Activated T-cell treated with anti-CD3 and anti-CD28 coated beads, Interleukin-2, amount 50 U/mL, for 4 hours (primary cell): ENCODE measurements around the gene VAV1. TPM values are rescaled to one million over a fixed set of nuclear protein-coding genes. Genes with fewer than 3 reads are reported as not detected.
A peak's percentile ranks its signal among the peaks of the same experiment; 100 is the strongest.

Source experiments
- ATAC-seq, 2 donors: fragments of 200-7000 bp; cut with Tn5 transposase; one replicate each; pipeline ENCODE4 v1.10.0; 2021
- DNase-seq: peaks from one replicate; pipeline ENCODE4 v3.0.0-alpha.2; 2020
- H3K27me3 Mint-ChIP-seq: one replicate; pipeline ENCODE4 v1.8.0; 2021; ENCODE audit warnings: low read depth, mixed read lengths
- H3K36me3 Mint-ChIP-seq: one replicate; pipeline ENCODE4 v1.8.0; 2022; ENCODE audit warnings: mixed read lengths; ENCODE audit not compliant: insufficient read depth
- H3K4me1 Mint-ChIP-seq: one replicate; pipeline ENCODE4 v1.8.0; 2021; ENCODE audit warnings: low read depth, mixed read lengths
- H3K4me3 Mint-ChIP-seq: one replicate; pipeline ENCODE4 v1.8.0; 2021; ENCODE audit warnings: mild to moderate bottlenecking, moderate library complexity, mixed read lengths
- H3K9me3 Mint-ChIP-seq: one replicate; pipeline ENCODE4 v1.8.0; 2021; ENCODE audit warnings: mixed read lengths
- total RNA-seq, 3 donors: library from RNA; stranded (reverse); gene quantifications; one replicate each; pipeline ENCODE4 v1.2.1, GENCODE V29; 2021

The VAV1 gene, protein sequence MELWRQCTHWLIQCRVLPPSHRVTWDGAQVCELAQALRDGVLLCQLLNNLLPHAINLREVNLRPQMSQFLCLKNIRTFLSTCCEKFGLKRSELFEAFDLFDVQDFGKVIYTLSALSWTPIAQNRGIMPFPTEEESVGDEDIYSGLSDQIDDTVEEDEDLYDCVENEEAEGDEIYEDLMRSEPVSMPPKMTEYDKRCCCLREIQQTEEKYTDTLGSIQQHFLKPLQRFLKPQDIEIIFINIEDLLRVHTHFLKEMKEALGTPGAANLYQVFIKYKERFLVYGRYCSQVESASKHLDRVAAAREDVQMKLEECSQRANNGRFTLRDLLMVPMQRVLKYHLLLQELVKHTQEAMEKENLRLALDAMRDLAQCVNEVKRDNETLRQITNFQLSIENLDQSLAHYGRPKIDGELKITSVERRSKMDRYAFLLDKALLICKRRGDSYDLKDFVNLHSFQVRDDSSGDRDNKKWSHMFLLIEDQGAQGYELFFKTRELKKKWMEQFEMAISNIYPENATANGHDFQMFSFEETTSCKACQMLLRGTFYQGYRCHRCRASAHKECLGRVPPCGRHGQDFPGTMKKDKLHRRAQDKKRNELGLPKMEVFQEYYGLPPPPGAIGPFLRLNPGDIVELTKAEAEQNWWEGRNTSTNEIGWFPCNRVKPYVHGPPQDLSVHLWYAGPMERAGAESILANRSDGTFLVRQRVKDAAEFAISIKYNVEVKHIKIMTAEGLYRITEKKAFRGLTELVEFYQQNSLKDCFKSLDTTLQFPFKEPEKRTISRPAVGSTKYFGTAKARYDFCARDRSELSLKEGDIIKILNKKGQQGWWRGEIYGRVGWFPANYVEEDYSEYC
- 10 to 100 TPM; 65.7 to 75.6 (median 70.7) TPM for total RNA-seq

DNA sequence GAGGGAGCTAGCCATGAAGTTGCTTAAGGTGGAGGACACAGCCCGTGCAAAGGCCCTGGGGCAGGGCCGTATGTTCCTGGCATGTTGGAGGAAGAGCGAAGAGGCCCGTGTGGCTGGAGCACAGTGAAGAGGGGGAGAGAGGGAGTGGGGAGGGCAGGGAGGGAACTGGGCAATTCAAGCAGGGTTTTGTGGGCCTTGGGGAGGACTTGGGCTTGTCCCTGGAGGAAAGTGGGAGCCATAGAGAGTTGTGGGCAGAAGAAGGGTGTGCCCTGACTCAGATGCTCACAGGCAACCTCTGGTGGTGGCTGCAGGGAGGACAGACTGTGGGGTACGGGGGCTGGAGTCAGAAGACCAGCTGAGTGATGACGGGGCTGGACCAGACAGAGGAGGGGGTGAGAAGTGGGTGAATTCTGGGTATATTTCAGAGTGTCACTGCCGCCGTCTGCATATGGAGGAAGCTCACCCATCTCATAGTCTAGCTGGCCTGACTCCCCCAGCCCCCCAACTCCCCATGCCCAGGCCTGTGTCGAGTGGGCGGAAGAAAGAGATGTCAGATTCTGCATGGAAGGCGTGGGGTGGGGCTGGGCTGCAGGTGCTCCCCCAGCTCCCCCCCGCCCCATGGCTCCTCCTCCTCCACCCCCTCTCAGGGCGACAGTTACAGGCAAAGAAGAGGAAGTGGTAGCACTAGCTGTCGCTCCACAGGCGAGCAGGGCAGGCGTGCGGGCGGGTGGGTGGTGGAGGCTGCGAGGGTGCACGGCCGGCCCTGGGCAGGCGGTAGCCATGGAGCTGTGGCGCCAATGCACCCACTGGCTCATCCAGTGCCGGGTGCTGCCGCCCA, at the start of gene VAV1:
TSS of gene VAV1 (plus strand) at position 681 of the 838 bp plus-strand sequence. CDS start at position 781, 100 bp downstream.
- ATAC-seq = peak; percentile 44 to 46
- no peaks in the 10 kb centered on the region for H3K27me3 Mint-ChIP-seq
- peaks cover 20% of the 10 kb centered on the region for H3K36me3 Mint-ChIP-seq
- peak within 1 kb of the TSS; percentile 92 for H3K4me3 Mint-ChIP-seq
- no peaks in the 10 kb centered on the region for H3K9me3 Mint-ChIP-seq
- DNase-seq = peak; percentile 81
- peaks cover 45% of the 10 kb centered on the region for H3K4me1 Mint-ChIP-seq

DNA sequence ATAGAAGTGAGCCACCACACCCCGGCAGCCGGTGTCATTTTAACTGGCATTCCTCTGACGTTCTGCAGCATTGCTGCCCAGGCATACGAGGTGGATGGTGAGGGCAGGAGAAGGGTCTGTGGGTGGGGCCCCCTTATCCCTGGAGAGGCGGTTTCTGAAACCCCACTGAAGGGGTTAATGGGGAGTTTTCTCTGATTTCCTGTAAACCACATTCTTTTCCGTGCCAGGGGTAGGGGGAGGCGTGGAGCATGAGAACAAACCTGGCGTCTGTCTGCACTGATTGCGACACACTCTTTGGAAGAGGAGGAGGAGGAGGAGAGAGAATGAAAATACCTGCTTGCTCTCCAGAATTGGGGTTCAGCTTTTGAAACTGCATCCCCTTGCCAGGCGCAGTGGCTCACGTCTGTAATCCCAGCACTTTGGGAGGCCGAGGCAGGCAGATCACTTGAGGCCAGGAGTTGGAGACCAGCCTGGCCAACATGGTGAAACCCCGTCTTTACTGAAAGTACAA, 49.3 kb upstream of the VAV1 start:
- Mint-ChIP-seq H3K27me3 (no peaks in the 10 kb centered on the region), H3K4me1 (peaks cover 17% of the 10 kb centered on the region), H3K9me3 (no peaks in the 10 kb centered on the region), H3K36me3 (no peaks in the 10 kb centered on the region), H3K4me3 (no peak overlapping the region)
- ATAC-seq (no peak), DNase-seq (no peak)

DNA sequence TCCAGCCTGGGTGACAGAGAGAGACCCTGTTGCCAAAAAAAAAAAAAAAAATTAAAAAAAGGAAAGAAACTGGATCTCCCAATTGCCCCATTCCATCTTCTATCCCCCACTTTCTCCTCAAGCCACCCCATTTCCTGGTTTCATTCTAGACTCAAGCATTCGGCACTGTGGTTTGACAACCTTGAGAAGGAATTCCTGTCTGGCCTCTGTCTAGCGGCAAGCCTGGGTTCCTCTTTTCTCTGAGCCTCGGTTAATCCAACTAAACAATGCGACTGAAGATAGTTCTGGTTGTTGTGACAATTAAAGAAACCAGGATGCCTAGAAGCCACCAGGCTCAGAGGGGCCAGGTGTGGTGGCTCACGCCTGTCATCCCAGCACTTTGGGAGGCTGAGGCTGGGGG, 48.8 kb upstream of the VAV1 start:
- Mint-ChIP-seq H3K4me1 (peaks cover 17% of the 10 kb centered on the region), H3K9me3 (no peaks in the 10 kb centered on the region), H3K27me3 (no peaks in the 10 kb centered on the region), H3K36me3 (no peaks in the 10 kb centered on the region), H3K4me3 (no peak overlapping the region)
- no peak for ATAC-seq
- no peak for DNase-seq

DNA sequence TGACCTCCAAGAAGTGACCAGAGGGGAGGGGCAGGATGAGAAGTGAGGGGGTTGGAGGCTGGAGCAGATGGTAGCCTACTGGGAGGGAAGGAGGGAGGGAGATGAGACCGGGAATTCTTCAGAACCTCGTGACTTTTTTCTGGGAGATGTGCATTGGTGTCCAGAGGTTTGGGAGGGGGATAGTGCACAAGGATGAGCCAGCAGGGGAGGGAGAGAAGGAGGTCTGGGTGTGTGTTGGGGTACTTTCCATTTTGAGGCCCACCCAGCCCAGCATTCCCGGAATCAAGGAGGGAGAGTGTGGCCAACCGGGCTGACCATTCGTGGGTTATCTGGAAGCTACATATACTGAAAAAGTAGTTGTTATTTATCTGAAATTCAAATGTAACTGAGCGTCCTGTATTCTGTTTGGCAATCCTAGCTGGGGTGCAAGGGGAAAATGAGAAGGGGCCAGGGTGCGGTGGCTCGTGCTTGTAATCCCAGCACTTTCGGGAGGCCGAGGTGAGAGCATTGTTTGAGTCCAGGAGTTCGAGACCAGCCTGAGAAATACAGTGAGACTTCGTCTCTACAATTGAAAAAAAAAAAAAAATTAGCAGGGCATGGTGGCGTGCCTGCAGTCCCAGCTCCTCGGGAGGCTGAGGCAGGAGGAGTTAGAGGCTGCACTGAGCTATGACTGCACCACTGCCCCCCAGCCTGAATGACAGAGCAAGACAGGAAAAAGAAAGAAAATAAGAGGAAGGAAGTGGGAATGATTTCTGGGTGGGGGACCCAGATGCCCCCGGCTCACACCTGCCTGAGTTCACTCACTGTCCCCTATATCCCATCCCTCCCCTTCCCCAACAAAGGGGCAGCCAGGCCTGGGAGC, 47.6 kb upstream of the VAV1 start:
- Mint-ChIP-seq H3K36me3 (no peaks in the 10 kb centered on the region), H3K27me3 (no peaks in the 10 kb centered on the region), H3K9me3 (no peaks in the 10 kb centered on the region), H3K4me3 (no peak overlapping the region), H3K4me1 (peaks cover 17% of the 10 kb centered on the region)
- DNase-seq = no peak
- no peak for ATAC-seq

DNA sequence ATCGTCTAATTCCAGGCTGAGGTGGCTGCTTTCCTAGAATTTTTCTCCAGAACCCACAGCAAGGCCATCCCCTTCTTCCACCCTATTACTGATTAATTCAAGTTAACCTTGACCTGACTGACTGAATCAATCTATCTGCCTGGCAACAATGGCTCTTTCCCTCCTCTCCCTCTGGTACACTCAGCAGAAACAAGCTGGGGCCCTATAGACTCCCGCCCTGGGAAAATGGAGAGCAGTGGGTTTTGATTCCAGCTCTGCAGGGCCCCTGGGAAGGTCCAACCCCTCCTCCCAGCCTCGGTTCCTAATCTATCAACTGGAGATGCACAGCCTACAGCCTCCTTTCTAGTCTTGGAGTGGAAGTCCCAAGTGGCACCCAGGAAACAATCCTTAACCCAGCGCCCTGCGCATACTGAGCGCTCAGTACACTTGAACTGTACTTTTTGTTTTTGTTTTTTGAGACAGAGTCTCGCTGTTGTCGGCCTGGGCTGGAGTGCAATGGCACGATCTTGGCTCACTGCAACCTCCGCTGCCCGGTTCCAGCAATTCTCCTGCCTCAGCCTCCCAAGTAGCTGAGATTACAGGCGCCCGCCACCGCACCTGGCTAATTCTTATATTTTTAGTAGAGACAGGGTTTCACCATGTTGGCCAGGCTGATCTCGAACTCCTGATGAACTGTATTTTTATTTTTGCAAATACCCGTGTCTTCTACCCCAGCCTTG, 46.8 kb upstream of the VAV1 start:
- H3K4me3 Mint-ChIP-seq = no peak overlapping the region
- H3K27me3 Mint-ChIP-seq = no peaks in the 10 kb centered on the region
- ATAC-seq (no peak), DNase-seq (no peak)
- H3K9me3 Mint-ChIP-seq = no peaks in the 10 kb centered on the region
- peaks cover 17% of the 10 kb centered on the region for H3K4me1 Mint-ChIP-seq
- no peaks in the 10 kb centered on the region for H3K36me3 Mint-ChIP-seq

DNA sequence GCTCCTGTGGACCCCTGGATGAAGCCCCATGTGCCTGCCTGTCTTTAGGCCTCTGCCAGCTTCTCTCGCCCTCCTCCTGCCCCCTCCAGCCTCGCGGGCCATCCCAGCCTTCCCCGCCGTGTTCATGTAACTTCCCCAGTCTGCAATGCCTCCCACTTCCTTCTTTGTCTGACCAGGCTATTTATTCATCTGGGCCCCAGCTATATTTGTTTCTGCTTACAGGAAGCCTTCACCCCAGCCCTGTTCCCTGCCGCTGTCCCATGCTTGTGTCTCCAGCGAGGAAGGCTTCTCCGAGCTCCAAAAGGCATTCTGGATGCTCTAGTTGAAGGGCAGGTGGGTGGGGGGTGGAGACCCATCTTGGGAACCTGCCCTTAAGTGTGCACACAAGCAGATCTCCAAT, 44.2 kb upstream of the VAV1 start:
- H3K27me3 Mint-ChIP-seq = no peaks in the 10 kb centered on the region
- DNase-seq = no peak
- no peak overlapping the region for H3K4me3 Mint-ChIP-seq
- no peak for ATAC-seq
- H3K9me3 Mint-ChIP-seq = no peaks in the 10 kb centered on the region
- H3K4me1 Mint-ChIP-seq = peaks cover 8% of the 10 kb centered on the region
- H3K36me3 Mint-ChIP-seq = peaks cover 7% of the 10 kb centered on the region

DNA sequence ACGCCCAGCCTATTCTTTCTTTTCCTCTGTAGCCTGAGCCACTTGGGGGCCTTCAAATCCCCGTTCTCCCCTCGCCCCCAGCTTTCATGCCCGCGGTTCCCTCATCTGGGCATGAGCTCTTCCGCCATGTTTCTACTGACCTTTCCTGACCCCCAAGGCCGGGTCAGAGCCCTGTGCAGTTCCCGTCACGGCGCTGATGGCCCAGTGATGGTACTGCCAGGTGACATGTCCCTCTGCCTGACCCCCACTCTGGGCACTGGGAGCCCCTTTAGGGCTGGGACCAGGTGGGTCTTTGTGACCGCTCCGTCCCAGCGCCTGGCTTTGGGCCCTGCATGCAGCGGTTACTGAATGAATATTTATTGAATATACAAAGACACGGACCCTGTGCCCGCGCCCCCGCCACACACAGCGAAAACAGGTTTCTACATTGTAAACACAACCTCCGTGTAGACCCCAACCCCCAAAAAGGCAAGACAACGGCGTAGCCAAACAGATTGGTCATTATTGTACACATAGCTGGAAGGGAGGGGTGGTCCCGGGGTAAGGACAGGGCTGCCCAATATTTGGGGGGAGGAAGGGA, 42.8 kb upstream of the VAV1 start:
- no peak for DNase-seq
- Mint-ChIP-seq H3K27me3 (no peaks in the 10 kb centered on the region), H3K4me3 (no peak overlapping the region), H3K9me3 (no peaks in the 10 kb centered on the region), H3K36me3 (peaks cover 10% of the 10 kb centered on the region), H3K4me1 (peaks cover 6% of the 10 kb centered on the region)
- no peak for ATAC-seq

DNA sequence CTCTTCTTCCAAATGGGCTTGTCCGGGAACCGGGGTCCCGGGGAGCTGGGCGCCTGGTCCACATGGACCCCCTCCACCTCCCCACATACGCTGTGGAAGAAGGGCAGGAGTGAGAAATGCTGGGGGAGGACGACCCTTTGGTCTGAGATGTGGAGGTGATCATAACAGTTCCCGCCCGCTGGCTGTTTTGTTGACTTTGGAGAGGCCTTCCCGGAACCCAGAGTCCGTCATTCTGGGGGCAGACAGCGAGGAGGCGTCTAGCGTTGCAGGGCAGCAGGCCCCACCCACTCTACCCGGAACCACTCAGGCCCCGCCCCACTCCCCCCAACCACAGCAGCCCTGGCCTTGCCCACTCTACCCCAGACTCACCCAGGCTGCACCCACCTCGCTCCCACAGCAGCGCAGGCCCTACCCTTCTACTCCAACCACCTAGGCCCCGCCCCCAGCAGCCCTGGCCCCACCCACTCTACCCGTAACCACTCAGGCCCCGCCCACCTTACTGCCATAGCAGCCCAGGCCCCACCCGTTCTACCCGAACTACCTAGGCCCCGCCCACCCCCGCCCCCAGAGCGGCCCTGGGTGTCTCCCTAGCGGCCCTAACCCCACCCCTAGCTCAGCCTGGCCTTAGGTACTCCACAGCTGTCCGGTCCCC, 42.2 kb upstream of the VAV1 start:
- ATAC-seq (peak; percentile 55 to 56), DNase-seq (no peak)
- Mint-ChIP-seq H3K9me3 (no peaks in the 10 kb centered on the region), H3K36me3 (peaks cover 10% of the 10 kb centered on the region), H3K4me3 (no peak overlapping the region), H3K4me1 (peaks cover 3% of the 10 kb centered on the region), H3K27me3 (no peaks in the 10 kb centered on the region)

DNA sequence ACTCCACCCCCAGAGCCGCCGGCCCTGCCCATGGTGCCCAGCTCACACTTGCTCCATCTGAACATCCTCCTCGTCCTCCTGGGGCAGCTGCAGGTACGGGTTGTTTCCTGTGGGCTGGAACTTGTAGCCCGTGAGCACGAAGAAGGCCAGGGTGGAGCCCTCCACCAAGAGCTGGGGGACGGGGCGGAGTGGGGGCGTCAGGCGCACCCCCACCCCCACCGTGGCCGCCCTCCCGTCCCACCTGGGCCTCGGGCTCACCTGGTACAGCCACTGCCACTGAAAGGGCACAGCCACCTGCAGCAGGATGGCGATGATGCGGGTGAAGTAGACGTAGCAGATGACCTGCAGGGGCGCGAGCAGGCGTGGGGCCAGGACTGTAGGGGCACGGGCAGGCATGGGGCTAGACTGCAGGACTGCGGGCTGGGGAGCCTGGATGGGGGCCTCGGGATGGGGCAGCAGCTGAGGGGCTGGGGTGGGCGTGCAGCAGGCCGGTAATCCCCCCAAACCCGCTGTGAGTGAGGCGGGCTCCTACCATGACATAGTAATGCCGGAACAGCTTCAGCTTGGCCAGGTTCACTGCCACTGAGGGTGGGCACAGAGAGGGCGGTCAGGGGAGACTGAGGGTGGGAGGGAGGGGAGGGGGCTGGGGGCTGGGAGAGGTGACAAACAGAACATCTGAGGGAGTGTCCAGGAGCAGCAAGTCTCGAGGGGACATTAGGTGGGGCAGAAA, 41.4 kb upstream of the VAV1 start:
- H3K9me3 Mint-ChIP-seq = no peaks in the 10 kb centered on the region
- H3K27me3 Mint-ChIP-seq = no peaks in the 10 kb centered on the region
- H3K4me1 Mint-ChIP-seq = peaks cover 6% of the 10 kb centered on the region
- no peak for ATAC-seq
- no peak for DNase-seq
- peaks cover 10% of the 10 kb centered on the region for H3K36me3 Mint-ChIP-seq
- no peak overlapping the region for H3K4me3 Mint-ChIP-seq

DNA sequence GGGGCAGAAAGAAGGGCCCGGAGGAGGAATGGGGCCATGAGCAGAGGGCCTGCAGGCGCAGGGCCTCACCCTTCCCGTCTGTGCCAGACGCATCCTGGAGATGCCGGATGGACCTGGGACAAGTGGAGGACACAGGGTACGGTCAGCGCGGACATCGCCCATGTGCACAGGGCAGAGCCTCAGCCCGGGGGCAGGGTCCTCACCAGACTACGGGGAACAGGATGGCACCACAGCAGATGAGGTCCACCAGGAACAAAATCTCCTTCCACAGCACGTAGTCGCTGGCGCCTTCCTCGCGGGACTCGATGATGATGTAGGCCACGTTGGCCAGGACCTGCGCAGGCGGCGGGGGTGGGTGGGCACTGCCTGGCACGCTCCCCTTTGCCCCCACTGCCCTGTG, 40.7 kb upstream of the VAV1 start:
- no peak overlapping the region for H3K4me3 Mint-ChIP-seq
- no peaks in the 10 kb centered on the region for H3K27me3 Mint-ChIP-seq
- ATAC-seq = no peak
- no peaks in the 10 kb centered on the region for H3K9me3 Mint-ChIP-seq
- H3K4me1 Mint-ChIP-seq = peaks cover 10% of the 10 kb centered on the region
- H3K36me3 Mint-ChIP-seq = peaks cover 10% of the 10 kb centered on the region
- no peak for DNase-seq

DNA sequence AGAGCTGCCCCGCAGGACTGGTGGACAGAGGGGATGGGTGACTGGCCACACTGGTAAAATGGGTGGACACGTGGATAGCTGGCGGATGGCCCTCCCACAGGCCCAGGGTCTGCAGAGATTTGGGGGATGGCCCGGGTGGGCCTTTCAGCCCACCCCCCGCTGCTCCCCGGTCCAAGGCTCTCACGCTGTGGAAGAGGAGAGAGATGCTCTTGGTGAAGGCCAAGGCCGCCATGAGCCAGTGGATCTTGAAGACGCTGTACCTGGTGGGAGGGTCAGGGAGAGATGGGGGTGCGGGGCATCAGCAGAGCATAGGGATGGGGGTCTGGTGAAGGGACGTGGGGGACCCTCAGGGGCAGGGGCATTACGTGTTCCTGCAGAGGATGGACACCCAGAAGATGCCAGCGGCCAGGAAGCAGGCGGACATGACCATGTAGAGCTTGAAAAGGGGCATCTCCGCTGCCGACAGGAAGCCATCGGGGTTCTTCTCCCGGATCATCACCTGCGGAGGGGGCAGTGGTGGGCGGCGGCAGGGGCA, 39.6 kb upstream of the VAV1 start:
- peaks cover 12% of the 10 kb centered on the region for H3K4me1 Mint-ChIP-seq
- no peak overlapping the region for H3K4me3 Mint-ChIP-seq
- H3K27me3 Mint-ChIP-seq = no peaks in the 10 kb centered on the region
- ATAC-seq (no peak), DNase-seq (no peak)
- H3K9me3 Mint-ChIP-seq = no peaks in the 10 kb centered on the region
- H3K36me3 Mint-ChIP-seq = peaks cover 10% of the 10 kb centered on the region
